GM12864 (cell line): Measurements from ENCODE around the gene CLTC.

ENCODE experiments used
- DNase-seq: peaks from one replicate; pipeline ENCODE4 v3.0.0-alpha.2; 2011; ENCODE audit warnings: low read depth
- H3K4me3 ChIP-seq: 2 replicates; pipeline ENCODE4 v1.5.1; 2011; ENCODE audit warnings: mild to moderate bottlenecking, low read depth, low read length, control low read depth
- TF ChIP-seq, protein P1 (sequence below): IDR thresholded peaks from 2 replicates; pipeline ENCODE4 v1.5.1; 2011; ENCODE audit warnings: low read depth, mild to moderate bottlenecking, moderate library complexity, low read length, control low read depth, inconsistent platforms; ENCODE audit errors: missing control alignments

Gene CLTC

DNA sequence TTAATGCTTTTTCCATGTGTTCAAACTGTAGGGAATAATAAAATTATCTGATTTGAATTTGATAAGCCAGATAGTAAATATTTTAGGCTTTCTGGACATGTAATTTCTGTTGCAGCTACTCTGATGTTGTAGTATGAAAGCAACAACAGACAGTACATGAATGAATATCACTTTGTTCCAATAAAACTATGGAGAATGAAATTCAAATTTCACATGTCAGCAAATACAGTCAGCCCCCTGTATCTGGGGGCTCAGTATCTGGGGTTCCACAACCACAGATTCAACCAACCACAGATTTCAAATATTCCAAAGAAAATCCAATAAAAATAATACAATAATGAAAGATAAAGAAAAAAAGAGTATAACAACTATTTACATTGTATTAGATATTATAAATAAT is 8.2 kb upstream of the CLTC start:
- TF ChIP-seq, protein P1, sequence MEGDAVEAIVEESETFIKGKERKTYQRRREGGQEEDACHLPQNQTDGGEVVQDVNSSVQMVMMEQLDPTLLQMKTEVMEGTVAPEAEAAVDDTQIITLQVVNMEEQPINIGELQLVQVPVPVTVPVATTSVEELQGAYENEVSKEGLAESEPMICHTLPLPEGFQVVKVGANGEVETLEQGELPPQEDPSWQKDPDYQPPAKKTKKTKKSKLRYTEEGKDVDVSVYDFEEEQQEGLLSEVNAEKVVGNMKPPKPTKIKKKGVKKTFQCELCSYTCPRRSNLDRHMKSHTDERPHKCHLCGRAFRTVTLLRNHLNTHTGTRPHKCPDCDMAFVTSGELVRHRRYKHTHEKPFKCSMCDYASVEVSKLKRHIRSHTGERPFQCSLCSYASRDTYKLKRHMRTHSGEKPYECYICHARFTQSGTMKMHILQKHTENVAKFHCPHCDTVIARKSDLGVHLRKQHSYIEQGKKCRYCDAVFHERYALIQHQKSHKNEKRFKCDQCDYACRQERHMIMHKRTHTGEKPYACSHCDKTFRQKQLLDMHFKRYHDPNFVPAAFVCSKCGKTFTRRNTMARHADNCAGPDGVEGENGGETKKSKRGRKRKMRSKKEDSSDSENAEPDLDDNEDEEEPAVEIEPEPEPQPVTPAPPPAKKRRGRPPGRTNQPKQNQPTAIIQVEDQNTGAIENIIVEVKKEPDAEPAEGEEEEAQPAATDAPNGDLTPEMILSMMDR, result no peak
- DNase-seq, result no peak
- no peak overlapping the region for H3K4me3 ChIP-seq

DNA sequence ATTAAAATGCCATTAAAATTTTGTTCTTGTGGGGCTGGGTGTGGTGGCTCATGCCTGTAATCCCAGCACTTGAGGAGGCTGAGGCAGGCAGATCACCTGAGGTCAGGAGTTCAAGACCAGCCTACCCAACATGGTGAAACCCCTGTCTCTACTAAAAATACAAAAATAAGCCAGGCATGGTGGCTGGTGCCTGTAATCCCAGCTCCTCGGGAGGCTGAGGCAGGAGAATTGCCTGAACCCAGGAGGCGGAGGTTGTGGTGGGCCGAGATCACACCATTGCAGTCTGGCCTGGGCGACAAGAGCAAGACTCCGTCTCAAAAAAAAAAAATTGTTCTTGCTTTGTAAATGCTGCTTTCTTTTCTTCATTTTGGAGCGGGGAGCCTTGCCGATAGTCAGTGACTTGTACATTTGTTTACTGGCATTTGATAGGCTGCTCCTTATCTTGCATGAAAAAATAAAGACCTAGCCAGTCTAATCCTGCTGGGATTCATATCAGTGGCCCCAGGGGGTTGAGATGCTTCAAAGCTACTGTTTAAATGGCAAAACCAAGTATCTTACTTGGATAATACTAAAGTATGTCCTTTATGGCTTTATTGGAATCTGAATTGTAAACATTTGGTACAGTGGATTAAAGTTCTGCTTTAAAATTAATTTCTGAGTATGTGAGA is 3.3 kb upstream of the CLTC start:
- TF ChIP-seq, protein P1, result no peak
- H3K4me3 ChIP-seq, result no peak overlapping the region
- DNase-seq, result no peak

DNA sequence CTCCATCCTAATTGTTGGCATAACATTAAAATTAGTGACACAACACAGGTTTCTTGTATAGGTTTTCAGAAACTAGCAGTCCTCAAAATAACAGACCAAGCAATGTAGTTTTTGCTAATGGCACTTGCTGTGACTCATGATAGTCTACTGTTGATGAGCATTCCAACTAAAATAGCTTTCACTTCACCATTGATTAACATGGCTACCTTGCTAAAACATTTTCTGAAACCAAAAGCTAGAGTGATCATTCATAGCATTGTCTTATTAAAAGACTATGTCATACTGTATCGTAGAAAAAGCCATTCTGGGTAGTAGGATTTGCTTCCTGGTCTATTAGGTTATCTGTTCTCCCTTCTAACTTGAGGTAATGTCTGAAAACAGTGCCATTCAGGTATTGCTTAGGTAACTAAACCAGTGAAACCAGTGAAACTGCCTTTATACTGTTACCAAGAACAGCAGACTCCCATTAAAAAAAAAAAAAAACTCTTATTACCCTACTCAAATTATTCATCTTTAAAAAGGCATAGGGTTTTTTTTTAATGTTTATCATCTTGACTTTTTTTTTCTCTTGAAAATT is 2.5 kb upstream of the CLTC start:
- no peak overlapping the region for H3K4me3 ChIP-seq
- TF ChIP-seq, protein P1, result no peak
- DNase-seq, result no peak

DNA sequence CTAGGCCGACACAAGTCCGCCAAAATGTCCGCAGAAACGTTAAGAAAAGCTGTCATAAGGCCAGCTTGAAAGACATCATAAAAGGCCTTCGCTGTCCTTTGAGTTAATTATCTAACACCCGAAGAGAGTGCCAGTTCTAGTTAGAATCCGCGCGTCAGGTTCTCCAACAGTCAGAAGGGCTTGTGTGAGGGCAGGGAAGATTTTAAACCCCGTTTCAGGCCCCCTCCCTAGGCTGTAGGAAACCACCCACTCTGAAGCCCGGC is 729 bp upstream of the CLTC start:
- H3K4me3 ChIP-seq, result peak overlapping the region; percentile 68
- no peak for DNase-seq
- TF ChIP-seq, protein P1, result no peak

DNA sequence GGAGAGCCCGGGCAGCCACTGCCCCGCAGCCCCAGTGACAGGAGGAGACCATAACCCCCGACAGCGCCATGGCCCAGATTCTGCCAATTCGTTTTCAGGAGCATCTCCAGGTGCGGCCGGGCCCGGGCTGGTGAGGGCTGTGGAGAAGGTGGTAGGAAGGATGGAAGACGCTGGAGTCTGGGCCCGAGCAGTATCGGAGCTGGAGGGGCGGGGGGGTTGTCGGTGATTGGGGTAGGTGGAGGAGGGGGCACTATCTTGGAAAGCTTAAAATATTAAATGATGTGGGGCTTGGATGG is 317 bp downstream of the CLTC start:
- TF ChIP-seq, protein P1, result no peak
- no peak for DNase-seq
- H3K4me3 ChIP-seq, result peak overlapping the region; percentile 68

DNA sequence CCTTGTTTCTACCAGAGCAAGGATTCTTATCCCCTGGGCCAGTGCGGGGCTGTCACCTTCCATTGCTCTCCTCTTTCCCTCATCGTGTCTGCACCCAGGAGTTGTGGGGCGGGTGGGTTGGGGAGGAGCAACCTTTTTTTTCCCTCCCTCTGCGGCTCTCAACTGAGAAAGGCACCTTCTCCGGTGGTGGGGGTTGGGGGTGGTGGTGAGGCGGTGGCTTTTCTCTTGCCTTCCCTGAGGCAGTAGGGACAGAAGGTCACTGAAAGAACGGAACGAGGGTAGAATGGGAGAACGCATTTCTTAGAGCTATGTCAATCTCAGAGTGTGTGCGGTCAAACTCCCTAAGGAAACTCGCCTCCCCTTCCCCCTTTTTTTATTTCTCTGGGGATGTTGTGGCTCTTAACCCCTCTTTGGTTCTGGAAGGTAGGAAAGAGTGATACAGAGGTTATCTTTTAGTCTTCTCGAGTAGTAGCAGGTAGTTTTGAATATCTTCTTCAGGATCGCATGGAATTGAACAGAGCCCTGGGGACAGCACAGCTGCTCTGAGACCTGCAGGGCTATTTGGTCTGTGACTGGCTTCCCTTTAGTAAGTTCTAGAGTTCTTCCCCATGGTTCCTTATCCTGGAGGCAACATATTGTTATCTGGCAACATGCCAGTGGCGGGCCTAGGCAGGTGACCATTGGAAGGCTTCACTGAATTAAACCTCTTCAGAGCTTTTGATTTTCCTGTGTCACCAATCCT is 994 bp downstream of the CLTC start:
- TF ChIP-seq, protein P1, result no peak
- DNase-seq, result peak; percentile 38
- peak overlapping the region; percentile 68 for H3K4me3 ChIP-seq

DNA sequence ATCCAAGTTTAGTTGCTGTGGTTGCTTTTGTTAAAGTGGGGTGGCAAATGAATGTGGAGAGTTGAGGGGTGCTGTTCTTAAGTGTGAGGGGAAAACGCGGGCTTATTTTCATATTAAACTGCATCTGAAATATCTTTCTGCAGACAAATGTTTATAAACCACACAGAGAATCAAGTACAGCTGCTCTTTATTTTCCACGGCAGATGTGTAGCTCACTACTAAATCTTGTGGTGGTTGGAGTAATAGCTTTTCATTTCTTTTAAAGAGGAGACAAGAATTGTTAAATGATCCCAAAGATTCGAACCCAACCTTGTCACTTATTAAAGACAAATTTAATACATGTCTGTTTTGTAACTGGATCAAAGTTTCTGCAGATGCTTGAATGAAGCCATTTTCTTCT is 2.1 kb downstream of the CLTC start:
- peak overlapping the region; percentile 49 for H3K4me3 ChIP-seq
- no peak for DNase-seq
- TF ChIP-seq, protein P1, result no peak
